PC-3 (cell line): Measurements from ENCODE around the gene IGSF21.

Source experiments
- CTCF ChIP-seq: fragments of 300-600 bp; sonication (generic); conservative IDR thresholded peaks from 2 replicates; pipeline ENCODE4 v1.5.1; 2017; ENCODE audit warnings: antibody characterized with exemption, low read depth, mild to moderate bottlenecking, low read length
- EZH2 ChIP-seq: fragments of 300-600 bp; sonication (generic); IDR thresholded peaks from one replicate; pipeline ENCODE4 v1.6.1; 2017; ENCODE audit warnings: antibody characterized with exemption, mild to moderate bottlenecking, low read length; ENCODE audit not compliant: unreplicated experiment
- EZH2phosphoT487 ChIP-seq: fragments of 300-600 bp; sonication (generic); IDR thresholded peaks from 2 replicates; pipeline ENCODE4 v1.6.1; 2018; ENCODE audit warnings: mild to moderate bottlenecking, antibody characterized with exemption, low read length, borderline replicate concordance

GRCh38 chr1:18400347-18401102 is 292.9 kb downstream of the IGSF21 start:
- TF ChIP-seq EZH2 (no peak), CTCF (no peak), EZH2phosphoT487 (no peak)
